Lower leg skin (tissue), 3 donors: ENCODE data around the gene SPSB4.

Experiments
- POLR2A ChIP-seq, 2 donors: fragments of 450-650 bp; IDR thresholded peaks; one replicate each; pipeline ENCODE4 v1.6.1; 2016 to 2017; ENCODE audit warnings: antibody characterized with exemption in 2 of 2, mild to moderate bottlenecking in 1 of 2, moderate library complexity in 1 of 2
- TF ChIP-seq, protein P1 (sequence below), 3 donors: fragments of 450-650 bp; IDR thresholded peaks; one replicate each; pipeline ENCODE4 v1.5.1; 2016; ENCODE audit warnings: antibody characterized with exemption in 3 of 3, mild to moderate bottlenecking in 3 of 3, moderate library complexity in 2 of 3

DNA sequence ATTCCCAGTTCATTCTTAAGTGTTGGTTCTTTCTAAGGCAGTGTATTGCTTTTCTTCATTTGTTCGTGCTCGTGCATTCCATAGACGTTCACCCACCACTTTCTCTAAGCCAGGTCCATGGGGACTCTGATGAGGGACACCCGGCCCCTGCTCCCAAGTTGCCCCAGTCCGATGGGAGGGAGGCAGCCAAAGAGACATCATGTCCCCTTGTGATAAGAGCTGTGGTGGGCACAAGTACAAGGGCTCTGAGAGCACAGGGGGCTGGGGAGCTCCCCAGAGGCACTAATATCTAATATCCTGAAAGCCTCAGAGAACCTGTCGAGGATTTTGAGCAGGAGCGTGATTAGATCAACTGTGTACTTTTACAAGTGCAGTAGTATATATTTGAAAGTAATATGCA, 6.3 kb downstream of the SPSB4 start:
- TF ChIP-seq, protein P1, sequence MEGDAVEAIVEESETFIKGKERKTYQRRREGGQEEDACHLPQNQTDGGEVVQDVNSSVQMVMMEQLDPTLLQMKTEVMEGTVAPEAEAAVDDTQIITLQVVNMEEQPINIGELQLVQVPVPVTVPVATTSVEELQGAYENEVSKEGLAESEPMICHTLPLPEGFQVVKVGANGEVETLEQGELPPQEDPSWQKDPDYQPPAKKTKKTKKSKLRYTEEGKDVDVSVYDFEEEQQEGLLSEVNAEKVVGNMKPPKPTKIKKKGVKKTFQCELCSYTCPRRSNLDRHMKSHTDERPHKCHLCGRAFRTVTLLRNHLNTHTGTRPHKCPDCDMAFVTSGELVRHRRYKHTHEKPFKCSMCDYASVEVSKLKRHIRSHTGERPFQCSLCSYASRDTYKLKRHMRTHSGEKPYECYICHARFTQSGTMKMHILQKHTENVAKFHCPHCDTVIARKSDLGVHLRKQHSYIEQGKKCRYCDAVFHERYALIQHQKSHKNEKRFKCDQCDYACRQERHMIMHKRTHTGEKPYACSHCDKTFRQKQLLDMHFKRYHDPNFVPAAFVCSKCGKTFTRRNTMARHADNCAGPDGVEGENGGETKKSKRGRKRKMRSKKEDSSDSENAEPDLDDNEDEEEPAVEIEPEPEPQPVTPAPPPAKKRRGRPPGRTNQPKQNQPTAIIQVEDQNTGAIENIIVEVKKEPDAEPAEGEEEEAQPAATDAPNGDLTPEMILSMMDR (IDR thresholded peaks at IDR 0.05), result no peak
- no peak for TF ChIP-seq POLR2A (IDR thresholded peaks at IDR 0.05)
